KBM-7 (cell line): Measurements from ENCODE around the gene C12orf60.
"Not testable (repeated sequence)": the region's sequence is repeated elsewhere in the genome, so short reads cannot be mapped to it uniquely, and the experiment has no call there.

Experiments
- DNase-seq: peaks from one replicate; pipeline ENCODE4 v3.0.0-alpha.2; 2015
- in situ Hi-C: fragments of 300-500 bp; cut with MboI; formaldehyde crosslinking; loops from 2 replicates; pipeline ENCODE4 v1.14.3; 2020; ENCODE audit warnings: low sequenced_read_pairs, low pct_unique_long_range_greater_than_20kb, mixed read lengths

C12orf60 gene

GRCh38 chr12:14803011-14803829 is at the start of gene C12orf60, which contains the start of gene WBP11:
Gene C12orf60 (plus strand): TSS chr12:14803670. CDS start chr12:14822936, 19,266 bp downstream.
Gene WBP11 (minus strand): TSS chr12:14803478. CDS start chr12:14801383, 2,095 bp downstream.
- in situ Hi-C loops, result no loop called here
- peak; percentile 98 for DNase-seq

GRCh38 chr12:14756334-14757143 is 46.9 kb upstream of the C12orf60 start:
- peak; percentile 35 for DNase-seq
- in situ Hi-C loops, result no loop called here

GRCh38 chr12:14759711-14760280 is 43.7 kb upstream of the C12orf60 start:
- DNase-seq, in situ Hi-C loops: not testable (repeated sequence)

- in situ Hi-C loops, result no loop called here
- no peak for DNase-seq
Measured at GRCh38 chr12:14765398-14765797, 38.1 kb upstream of the C12orf60 start.

GRCh38 chr12:14766020-14766419 is 37.5 kb upstream of the C12orf60 start:
- in situ Hi-C loops, DNase-seq: not testable (repeated sequence)

GRCh38 chr12:14766649-14767215 is 36.7 kb upstream of the C12orf60 start:
- in situ Hi-C loops, result no loop called here
- DNase-seq, result no peak

DNA sequence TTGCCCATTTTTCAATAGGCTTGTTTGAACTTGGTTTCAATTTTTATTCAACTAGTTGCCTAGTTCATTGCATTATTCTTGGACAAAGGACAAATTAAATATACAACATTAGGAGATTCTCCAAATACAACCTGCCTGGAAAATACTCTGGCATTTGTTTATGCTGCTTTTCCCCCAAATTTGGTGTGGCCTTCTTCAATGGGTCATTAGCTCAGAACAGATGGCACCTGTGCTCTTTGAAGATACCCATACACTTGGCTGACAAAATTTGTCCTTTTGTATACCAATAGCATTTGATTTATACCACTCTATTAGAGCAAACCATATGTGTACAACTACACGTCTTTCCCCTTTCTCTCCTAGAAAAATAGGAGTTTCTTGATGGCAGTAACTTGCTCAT is 35.9 kb upstream of the C12orf60 start:
- DNase-seq, result no peak
- in situ Hi-C loops, result no loop called here

DNA sequence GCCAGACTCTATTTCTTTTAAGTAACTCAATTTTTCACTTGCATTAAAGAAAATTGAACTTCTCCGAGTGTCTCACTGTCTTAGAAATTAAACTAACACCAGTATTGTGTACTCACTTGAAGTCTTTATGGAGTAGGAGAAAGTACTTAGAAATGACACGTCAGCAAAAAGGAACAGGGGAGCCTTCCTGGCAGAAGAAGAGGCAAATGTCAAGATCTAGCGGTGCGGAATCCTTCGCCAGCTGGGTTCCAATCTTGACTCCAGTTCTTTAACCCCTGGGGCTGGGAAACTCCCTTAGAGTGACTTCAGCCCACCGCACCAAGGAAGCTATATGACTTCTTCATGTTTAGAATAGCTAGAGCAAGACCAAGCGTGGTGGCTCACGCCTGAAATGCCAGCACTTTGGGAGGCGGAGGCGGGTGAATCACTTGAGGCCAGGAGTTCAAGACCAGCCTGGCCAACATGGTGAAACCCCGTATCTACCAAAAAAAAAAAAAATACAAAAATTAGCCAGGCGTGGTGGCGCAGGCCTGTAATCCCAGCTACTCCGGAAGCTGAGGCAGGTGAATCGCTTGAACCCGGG is 34.6 kb upstream of the C12orf60 start:
- in situ Hi-C loops, result no loop called here
- DNase-seq, result no peak

GRCh38 chr12:14769466-14769968 is 34.0 kb upstream of the C12orf60 start:
- DNase-seq, result no peak
- in situ Hi-C loops, result no loop called here

- peak; percentile 87 for DNase-seq
- in situ Hi-C loops, result no loop called here
Measured at GRCh38 chr12:14769969-14770495, 33.4 kb upstream of the C12orf60 start.

DNA sequence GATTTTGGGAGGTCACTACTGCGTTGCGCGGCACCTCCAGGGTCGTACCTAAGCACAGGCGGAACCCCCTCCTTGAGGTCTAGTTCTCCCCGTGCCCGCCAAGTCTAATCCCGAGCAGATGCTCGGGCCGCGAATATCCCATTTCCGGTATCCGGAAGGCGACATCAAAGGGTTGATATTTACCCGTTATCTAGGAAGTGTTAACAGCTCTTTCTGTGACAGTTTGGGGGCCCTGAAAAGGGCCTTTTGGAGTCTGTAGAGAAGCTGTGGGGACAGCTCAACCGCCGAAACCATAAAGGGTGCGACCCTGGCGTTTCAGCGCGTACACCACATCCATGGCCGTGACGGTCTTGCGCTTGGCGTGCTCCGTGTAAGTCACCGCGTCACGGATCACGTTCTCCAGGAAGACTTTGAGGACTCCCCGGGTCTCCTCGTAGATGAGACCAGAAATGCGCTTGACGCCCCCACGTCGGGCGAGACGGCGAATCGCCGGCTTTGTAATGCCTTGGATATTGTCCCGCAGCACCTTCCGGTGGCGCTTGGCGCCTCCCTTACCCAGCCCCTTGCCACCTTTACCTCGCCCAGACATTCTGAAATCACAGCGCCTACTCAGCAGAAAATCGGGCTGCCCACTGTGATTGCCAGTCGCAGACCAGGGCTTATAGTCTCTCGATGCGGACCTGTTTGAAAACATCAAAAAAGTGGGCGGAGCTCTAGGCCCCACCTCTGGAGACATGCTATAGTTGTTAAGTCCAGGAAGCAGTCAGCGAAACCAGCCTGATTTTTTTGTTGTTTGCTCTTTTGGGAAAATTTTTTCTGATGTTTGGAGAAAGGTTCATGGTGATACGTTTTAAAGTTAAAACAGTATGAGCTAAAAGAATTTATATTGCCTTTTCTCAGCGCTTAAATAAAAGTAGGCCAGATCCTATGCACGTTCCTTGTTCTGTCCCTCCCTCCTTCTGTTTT is 32.7 kb upstream of the C12orf60 start:
- in situ Hi-C loops, result no loop called here
- peak; percentile 96 for DNase-seq

DNA sequence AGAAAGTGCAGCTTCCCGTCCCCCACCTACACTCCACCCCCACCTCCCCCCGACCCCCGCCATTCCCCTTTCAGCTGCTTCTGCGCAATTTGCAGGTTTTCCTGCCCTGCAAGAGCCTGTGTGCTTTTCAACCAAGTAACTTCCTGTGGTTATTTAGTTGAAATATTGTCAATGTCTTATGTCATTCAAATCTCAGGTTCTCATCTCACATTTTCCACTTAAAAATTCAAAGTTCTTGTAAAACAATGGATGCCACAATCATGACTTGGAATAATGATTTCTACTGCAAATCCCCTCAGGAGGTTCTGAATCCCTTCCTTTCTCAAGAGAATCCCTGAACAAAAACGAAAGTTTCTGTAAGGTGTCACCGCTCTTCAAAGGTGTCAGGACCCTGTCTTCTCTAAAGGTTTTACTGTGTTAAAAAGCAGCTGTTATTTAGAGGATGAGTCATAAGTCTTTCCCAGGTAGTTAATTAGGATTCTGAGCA is 31.8 kb upstream of the C12orf60 start:
- in situ Hi-C loops, result no loop called here
- DNase-seq, result peak; percentile 29

GRCh38 chr12:14772946-14773345 is 30.5 kb upstream of the C12orf60 start:
- in situ Hi-C loops, result no loop called here
- DNase-seq, result no peak

GRCh38 chr12:14773685-14774073 is 29.8 kb upstream of the C12orf60 start:
- no peak for DNase-seq
- in situ Hi-C loops, result no loop called here

DNA sequence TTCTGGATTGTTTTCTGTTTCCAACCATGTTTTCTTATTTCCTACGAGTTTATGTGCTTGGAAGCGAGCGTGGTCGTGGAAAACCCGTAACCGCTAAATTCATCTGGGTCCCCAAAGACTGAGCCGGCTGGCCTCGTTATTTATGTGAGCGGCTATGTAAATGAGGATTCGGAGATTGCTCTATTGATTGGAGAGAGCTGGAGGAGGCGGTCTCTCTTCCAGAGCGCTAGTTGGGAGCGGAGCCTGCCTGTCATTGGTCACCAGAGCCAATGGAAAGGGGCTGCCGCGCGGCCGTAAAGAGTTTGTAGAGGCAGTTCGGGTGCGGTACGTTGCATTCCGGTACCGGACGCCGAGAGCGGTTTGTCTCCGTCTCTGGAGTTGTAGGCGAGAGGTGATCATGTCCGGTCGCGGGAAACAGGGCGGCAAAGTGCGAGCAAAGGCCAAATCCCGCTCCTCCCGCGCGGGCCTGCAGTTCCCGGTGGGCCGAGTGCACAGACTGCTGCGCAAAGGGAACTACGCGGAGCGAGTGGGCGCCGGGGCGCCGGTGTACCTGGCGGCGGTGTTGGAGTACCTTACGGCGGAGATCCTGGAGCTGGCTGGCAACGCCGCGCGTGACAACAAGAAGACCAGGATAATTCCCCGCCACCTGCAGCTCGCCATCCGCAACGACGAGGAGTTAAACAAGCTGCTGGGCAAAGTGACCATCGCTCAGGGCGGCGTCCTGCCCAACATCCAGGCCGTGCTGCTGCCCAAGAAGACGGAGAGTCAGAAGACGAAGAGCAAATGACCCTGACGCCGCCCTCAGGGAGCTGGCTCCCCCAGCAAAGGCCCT is 29.2 kb upstream of the C12orf60 start:
- DNase-seq, result peak; percentile 92
- in situ Hi-C loops, result no loop called here

GRCh38 chr12:14774906-14775635 is 28.4 kb upstream of the C12orf60 start:
- in situ Hi-C loops, result no loop called here
- DNase-seq, result peak; percentile 70
